Measurements from ENCODE around the gene ZNF606. TPM values are rescaled to one million over a fixed set of nuclear protein-coding genes. Genes with fewer than 3 reads are reported as not detected.
"Not testable (repeated sequence)": the region's sequence is repeated elsewhere in the genome, so short reads cannot be mapped to it uniquely, and the experiment has no call there.

ZNF606 gene
- polyA plus RNA-seq, 4 donors: 30.7 to 33.9 (median 32.3) TPM

- DNase-seq (ENCODE audit: low read depth in 4 of 4, low spot score in 3 of 4): no peak
Observed at GRCh38 chr19:58014141-58014540, 11.5 kb upstream of the ZNF606 start.

GRCh38 chr19:58010507-58010906 lies 7.9 kb upstream of the ZNF606 start:
- DNase-seq (ENCODE audit: low read depth in 4 of 4, low spot score in 3 of 4): no peak

- DNase-seq (ENCODE audit: low read depth in 4 of 4, low spot score in 3 of 4): peak; percentile 85 to 90 (median 89)
Observed at GRCh38 chr19:58009666-58010301, 7.2 kb upstream of the ZNF606 start.

GRCh38 chr19:58009301-58009665 lies 6.7 kb upstream of the ZNF606 start:
- peak in 1 of 4 donors; percentile 9 for DNase-seq (ENCODE audit: low read depth in 4 of 4, low spot score in 3 of 4)

- not testable (repeated sequence) for DNase-seq (ENCODE audit: low read depth in 4 of 4, low spot score in 3 of 4)
Observed at GRCh38 chr19:58008877-58009276, 6.3 kb upstream of the ZNF606 start.

- DNase-seq (ENCODE audit: low read depth in 4 of 4, low spot score in 3 of 4): no peak
Observed at GRCh38 chr19:58007285-58007684, 4.7 kb upstream of the ZNF606 start.

GRCh38 chr19:58003174-58003828 lies 681 bp upstream of the ZNF606 start:
- DNase-seq (ENCODE audit: low read depth in 4 of 4, low spot score in 3 of 4): no peak

GRCh38 chr19:58001895-58002369 lies 688 bp downstream of the ZNF606 start:
- peak in 1 of 4 donors; percentile 11 for DNase-seq (ENCODE audit: low read depth in 4 of 4, low spot score in 3 of 4)

GRCh38 chr19:58000677-58001076 lies 1.9 kb downstream of the ZNF606 start:
- DNase-seq (ENCODE audit: low read depth in 4 of 4, low spot score in 3 of 4): no peak

GRCh38 chr19:57992841-57993240 lies 9.8 kb downstream of the ZNF606 start:
- DNase-seq (ENCODE audit: low read depth in 4 of 4, low spot score in 3 of 4): no peak

- DNase-seq (ENCODE audit: low read depth in 4 of 4, low spot score in 3 of 4): no peak
Observed at GRCh38 chr19:57978586-57979289, 23.9 kb downstream of the ZNF606 start.

GRCh38 chr19:57974434-57974833 lies 28.2 kb downstream of the ZNF606 start, which contains the start of gene C19orf18:
C19orf18 (minus strand) TSS chr19:57974534; CDS start chr19:57974432, 102 bp downstream.
- no peak for DNase-seq (ENCODE audit: low read depth in 4 of 4, low spot score in 3 of 4)

- no peak for DNase-seq (ENCODE audit: low read depth in 4 of 4, low spot score in 3 of 4)
Observed at GRCh38 chr19:57964761-57965160, 37.9 kb downstream of the ZNF606 start.

- DNase-seq (ENCODE audit: low read depth in 4 of 4, low spot score in 3 of 4): no peak
Observed at GRCh38 chr19:57961785-57962184, 40.8 kb downstream of the ZNF606 start.

GRCh38 chr19:57954996-57955395 lies 47.6 kb downstream of the ZNF606 start:
- DNase-seq (ENCODE audit: low read depth in 4 of 4, low spot score in 3 of 4): no peak

- DNase-seq (ENCODE audit: low read depth in 4 of 4, low spot score in 3 of 4): no peak
Observed at GRCh38 chr19:57949702-57950101, 52.9 kb downstream of the ZNF606 start.

GRCh38 chr19:57949296-57949695 lies 53.3 kb downstream of the ZNF606 start:
- DNase-seq (ENCODE audit: low read depth in 4 of 4, low spot score in 3 of 4): no peak

GRCh38 chr19:57947419-57948134 lies 55.0 kb downstream of the ZNF606 start, which contains the start of gene ZNF256:
ZNF256 (minus strand) TSS chr19:57947706; CDS start chr19:57947474, 232 bp downstream.
- peak; percentile 87 to 97 (median 94) for DNase-seq (ENCODE audit: low read depth in 4 of 4, low spot score in 3 of 4)

GRCh38 chr19:57947088-57947418 lies 55.6 kb downstream of the ZNF606 start:
- DNase-seq (ENCODE audit: low read depth in 4 of 4, low spot score in 3 of 4): no peak

GRCh38 chr19:57946316-57946715 lies 56.3 kb downstream of the ZNF606 start:
- DNase-seq (ENCODE audit: low read depth in 4 of 4, low spot score in 3 of 4): no peak

- no peak for DNase-seq (ENCODE audit: low read depth in 4 of 4, low spot score in 3 of 4)
Observed at GRCh38 chr19:57941593-57941992, 61.0 kb downstream of the ZNF606 start.
